GM19455 (cell line): ENCODE results near the gene ABHD5.

Experiments
- ATAC-seq: cut with Tn5 transposase; IDR thresholded peaks from one replicate; pipeline ENCODE4 v1.9.1; 2021; ENCODE audit not compliant: unreplicated experiment

The ABHD5 gene

DNA sequence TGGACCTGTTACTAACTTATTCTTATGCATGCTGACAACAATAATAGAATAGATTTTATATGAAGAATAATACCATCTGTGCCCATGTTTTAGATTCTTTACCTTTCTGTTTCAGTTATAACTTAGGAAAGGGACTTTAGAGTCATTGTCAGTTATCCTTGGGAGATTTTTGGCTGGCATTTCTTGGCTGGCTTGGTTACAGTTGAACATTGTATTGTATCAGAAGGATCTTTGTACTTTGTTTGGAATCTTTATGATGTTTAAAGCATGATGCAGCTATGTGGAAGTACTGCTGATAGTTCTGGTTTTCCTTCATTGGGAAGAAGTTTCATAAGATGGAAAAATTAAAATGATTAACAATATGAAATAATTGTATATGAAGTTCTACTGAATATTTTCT, 19.9 kb downstream of the ABHD5 start:
- no peak for ATAC-seq

DNA sequence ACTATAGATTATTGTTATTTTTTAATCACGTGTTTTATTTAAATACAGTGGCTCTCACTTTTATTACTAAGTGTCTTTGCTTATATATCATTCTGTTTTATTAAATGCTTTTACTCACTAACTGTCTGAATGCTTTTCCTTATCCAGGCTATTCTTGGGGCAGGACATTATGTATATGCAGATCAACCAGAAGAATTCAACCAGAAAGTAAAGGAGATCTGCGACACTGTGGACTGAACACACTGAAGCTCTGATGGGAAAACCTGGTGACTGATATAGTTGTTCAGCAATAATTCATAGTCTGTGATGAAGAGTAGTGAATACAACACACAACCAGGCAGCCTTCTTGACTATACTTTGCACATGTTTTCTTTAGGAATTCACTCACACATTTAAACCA, 27.6 kb downstream of the ABHD5 start:
- no peak for ATAC-seq

DNA sequence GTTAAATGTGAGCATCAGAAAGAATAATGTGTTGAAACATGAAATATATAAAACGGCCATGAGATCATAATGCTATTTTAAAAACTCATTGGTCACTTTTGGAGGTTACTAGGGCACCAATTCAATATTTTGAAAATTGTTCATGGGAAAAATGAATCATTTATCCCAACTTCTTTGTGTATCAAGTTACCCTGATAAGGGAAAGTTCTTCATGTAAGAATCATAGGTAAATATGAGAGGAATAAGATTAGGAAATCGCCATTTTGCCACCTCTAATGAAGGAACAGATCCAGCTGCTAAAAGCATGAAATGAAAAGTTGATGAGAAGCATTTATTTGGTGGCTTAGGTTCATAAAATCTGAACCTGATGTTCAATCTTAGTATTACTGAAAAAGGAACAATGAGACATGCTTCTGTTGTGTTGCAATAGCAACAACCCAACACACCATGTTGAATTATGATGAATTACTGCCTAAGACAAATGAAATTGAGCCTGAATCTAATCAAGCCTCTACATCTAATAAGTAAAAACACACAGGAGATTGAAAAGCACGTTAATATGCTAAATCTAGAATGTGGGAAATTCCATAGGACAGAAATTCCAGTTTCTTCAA, 32.5 kb downstream of the ABHD5 start:
- no peak for ATAC-seq

DNA sequence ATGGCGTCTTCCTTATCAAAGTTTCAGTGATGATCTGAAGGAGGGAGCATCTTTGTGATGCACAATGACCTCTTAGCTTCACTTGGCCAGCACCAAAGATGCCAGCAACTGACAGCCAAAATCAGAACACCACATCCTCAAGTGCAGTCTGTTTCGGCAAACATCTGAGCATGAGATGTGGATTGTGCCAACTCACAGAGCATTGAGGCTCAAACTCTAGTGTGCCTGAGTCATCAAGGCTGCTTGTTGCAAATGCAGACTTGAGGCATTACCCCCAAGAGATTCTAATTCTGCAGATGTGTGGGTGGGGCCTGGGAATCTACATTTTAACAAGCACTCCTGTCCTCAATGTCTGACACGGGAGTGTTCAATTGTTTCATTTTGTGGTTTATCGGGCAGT, 35.8 kb downstream of the ABHD5 start:
- no peak for ATAC-seq

DNA sequence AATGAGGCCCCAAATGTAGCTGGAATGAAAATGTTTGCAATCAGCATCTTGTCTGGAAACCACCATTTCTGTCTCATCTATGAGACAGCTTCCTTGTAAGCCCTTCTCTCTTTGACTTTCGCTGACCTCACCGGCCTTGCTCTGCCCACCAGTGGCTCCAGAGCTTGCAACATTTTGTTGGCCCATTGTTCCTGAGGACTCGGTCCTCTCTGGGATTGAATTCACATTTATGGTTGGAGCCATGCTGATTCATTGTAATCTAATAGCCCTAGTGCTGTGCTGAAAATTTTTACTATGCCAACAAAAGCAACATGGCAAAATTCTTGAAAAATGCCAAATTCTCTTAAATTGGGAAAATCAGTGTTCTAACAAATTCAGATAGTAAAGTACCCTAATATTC, 37.2 kb downstream of the ABHD5 start:
- ATAC-seq = no peak

DNA sequence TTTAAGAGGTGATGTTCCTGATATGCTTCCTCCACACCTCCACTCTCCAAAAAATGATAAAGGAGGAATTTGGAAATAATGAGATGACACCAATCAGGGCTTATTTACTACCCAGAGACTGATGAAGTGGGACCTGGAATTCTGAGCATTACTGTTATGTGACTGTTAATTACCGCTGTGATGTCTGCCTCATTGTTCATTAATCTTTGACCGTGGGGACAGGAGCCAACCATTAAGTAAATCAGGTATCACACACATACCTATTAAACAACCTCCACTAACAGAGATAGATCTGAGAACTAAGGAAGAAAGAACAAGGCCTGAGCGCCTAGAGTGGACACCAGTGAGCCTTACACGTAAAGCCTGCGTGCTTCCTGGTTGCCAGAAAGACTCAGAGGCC, 37.7 kb downstream of the ABHD5 start:
- no peak for ATAC-seq

DNA sequence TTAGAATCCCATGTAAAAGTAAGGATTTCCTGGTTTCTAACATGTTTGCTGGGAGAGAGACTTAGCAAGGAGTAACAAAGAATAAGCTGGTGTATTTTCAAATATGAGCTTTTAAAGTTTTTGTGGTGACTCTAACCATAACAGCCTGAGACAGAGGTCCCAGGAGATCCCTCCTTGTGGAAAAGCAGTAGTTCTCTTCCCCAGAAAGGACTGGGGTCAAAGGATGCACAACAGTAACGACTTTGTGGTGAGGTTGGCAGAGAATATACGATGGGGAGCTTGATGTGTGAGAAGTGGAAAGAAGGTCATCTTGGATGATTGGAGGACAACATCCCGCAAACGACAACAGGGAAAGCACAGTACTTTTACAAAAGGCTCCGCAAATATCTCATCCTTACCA, 38.2 kb downstream of the ABHD5 start:
- no peak for ATAC-seq

DNA sequence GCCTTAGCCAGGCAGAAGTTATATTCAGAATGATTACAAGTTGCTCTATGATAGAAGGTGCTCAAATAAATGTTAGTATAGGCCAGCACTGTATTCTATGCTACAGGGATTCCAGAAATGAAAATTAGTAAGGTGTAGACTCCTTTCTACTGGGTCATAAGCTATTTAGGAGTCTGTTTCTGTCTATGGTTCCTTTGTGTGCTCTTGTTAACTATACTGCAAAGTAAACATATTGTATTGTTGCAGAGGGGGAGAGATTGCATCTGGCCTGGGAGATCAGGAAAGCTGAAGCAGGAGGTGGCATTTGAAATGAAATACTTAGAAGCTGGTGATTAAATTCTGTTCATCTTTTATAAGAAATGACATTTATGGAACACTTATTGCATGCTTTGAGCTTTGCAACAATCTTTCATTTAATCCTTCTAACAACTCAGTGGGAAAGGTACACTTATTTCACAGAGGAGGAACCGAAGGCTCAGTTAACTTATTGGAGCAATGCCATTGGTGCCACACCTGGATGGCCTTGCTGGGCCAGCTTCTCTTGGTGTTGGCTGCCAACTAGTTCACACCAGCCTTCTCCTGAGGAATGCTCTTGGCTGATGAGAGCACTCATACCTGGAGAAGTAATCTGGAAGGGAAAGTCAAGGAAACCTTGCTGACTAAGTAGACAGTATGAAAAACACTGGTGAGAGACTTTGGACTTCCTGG, 39.1 kb downstream of the ABHD5 start:
- ATAC-seq = no peak

DNA sequence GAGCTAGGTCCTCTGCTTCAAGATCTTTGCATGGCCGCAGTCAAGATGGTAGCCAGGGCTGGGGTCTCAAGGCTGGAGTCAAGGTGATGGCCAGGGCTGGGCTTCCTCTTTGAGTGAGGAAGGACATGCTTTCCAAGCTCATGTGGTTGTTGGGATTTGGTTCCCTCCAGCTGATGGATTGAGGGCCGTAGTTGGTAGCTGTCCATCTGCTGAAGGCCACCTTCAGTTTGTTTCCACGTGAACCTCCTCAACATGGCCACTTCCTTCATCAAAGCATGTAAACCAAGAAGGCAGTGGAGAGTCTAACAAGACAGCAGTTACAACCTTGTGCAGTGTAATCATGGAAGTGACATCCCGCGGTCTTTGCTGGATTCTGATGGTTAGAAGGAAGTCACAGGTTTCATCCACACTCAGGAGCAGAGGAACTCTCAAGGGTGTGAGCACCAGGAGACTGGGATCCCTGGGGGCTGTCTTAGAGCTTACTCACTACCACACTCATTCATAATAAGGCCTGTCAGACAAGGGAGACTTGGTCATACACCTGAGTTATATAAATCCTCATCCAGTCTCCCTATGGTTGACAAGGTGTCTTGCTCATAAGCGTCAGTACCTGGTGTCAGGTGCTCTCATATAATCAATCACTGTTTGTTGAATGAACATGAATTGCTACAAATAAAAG, 42.1 kb downstream of the ABHD5 start:
- ATAC-seq = no peak

DNA sequence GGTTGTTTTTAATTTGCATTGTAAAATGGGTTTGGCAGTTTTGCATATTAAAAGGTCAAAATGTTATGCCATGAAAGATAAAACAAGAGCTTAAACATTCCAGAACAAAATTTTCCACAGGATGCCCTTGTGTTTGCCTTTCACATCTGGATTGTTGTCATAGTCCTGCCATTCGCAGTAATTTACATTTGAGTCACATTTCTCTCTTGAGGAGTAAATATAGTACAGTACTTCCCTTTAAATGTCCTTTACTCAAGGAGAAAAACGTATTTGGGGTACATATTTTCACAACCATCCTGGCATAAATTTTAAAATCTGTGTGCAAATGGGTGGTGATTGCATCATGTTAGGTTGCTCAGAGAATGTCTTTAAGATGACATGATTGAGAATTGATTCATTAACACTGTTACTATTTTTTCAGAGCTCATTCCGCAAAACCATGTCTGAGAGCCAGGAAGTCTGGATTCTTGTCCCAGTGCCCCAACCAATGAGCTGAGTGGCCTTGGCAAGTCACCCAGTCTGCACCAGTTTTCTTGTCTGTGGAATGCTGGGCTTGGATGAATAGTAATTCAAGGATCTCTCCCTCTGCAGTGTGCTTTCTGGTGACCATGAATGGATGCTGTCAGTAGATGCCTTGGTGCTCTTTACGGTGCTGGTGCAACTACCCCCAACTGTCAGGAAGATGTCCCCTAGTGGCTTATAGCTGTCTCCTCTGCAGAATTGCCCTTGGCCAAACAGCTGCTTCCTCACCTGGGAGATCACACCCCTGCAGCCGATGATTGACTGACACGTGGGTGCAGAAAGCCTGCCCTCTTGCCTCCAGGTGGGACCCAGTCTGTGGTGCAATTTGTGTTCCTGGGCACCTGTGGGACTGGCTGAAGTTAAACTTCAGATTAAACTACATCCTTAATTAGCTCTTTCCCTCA, 43.0 kb downstream of the ABHD5 start:
- no peak for ATAC-seq

DNA sequence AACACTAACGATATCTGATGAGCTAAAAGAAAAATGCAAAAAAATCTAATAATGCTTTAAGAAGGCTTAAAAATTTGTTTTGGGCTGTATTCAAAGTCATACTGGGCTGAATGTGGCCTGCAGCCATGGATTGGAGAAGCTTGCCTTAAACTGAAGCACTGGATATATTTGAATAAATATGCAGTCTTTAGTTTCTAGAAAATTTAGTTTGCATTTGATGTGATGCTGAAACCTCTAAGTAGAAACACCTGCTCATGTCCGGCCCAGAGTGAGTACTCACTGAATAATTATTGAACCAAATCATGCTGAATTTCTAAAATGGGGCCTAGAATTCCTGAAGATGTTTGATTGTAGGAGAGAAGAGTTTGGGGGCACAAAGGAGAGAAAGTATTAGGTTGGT, 43.9 kb downstream of the ABHD5 start:
- ATAC-seq = no peak

DNA sequence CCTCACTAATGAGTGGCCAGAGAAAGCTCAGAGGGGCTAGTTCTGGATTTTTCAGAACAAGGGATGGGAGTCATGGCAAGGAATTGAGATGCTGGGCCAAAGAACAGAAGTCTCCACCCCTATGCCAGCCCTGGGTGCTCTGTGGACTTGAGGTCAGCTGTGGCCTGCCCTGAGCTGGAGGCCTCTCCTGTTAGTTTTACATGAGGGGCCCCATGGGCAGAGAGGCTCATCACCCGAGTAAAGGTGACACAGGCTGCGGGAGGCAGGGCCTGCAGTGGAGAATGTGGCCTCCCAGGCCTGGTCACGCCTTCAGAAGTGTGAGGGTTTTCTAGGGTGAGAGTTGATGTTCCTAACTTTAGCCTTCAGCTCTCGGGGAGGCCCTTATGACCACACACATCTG, 44.9 kb downstream of the ABHD5 start:
- ATAC-seq = no peak

DNA sequence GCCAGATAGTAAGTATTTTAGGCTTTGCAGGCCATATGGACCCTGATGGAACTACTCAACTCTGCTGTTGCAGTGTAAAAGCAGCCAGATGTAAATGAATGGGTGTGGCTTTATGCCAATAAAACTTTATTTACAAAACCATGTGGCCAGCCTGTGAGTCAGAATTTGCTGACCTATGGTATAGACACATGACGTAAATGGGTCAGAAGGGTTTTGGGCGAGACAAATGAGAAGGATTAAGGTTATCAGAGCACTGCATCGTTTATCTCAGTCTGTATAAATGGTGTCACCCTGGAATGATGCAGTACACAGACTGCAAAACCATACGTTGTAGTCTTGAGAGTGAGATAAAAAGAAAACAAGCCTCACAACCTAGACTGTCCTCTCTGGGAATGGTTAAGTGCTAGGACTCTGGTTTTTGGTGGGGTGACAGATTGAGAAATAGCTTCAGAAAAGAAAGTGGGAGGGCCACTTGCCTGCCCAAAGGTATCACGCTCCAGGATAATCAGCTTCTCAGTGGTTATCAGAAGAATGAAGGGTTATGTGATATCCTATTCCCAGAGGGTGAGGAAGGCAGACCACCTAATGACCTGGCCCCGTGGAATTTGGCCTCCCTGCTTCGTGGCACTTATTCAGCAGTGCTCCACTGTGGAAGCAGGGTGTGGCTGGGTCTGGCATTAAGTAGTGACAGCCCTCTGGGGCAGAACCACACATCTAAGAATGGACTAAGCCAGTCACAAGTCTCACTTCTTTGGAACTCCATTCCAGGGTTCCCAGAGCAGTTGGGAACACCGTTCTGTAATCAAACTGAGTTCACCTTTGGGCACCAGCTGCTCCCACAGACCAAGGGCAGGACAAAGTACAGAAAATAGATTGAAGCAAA, 46.1 kb downstream of the ABHD5 start:
- no peak for ATAC-seq

DNA sequence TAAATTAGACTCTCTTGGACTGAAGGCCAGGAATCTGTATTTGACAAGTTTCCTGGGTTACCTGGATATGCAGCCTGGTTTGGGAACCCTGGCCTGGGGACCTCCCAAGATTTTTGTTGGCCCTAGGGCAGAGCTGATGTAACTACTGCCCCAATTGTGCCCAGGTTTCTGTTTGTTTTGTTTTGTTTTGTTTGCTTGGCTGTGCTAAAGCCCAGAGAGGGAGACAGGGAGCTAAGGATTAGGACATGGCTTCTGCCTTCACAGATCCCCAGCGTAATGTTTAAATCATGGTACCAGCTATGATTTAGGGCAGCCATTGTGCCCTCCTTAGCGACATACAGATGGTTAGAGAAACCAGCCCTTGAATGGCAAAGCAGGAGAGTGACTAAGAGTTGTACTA, 47.6 kb downstream of the ABHD5 start:
- no peak for ATAC-seq

DNA sequence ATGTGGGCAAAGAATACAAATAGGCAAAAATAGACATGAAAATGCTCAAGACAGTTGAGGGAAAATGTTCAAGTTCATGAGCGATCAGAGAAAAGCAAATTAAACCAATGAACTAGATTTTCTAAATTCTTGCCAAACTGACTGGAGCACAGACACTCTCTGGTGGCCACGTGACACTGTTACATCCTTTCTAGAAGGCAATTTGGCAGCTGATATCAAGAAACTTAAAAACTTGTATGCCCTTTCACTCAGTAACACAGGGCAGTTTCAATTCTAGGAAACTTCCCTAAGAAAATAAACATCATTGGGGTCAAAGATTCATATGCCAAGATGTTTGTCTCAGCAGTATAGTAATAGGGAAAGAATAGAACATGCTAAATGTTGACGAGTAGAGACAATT, 52.2 kb downstream of the ABHD5 start:
- no peak for ATAC-seq

DNA sequence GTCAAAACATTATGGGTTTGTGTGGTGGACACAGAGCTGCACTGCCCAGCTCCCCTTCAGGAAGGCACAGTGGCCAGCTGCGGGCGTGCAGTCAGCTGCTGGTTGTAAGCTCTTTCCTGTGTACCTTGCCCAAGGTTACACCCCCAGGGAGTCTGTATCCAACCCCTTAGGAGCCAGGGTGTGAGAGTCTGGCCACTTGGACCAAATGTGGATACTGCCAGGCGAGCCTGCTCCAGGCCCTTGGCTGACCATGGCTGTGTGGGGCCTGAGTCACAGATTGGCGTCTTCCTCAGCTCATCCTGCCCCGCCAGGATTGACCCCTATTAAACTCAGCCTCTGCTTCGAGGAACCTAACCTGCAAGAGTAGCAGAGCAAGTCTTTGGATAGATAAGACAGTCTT, 56.9 kb downstream of the ABHD5 start:
- no peak for ATAC-seq

DNA sequence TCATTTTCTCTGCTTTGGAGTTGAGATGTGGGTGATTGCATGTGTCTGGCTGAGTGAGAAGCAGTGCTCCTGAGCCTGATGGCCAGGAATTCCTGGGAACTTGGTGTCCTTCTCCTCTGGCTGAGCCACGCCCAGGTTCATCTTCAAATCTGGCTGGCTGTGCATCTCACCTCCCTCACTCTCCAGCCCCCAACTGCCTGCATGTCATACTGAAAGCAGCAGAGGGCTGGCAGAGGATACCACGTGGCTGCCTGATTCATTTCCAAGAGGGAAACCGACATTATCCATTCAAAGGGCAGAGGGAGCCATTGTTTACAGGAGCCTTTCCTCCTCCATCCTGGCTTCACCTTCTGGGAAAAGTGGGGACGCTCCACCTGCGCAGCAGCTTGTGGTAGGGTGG, 57.4 kb downstream of the ABHD5 start:
- no peak for ATAC-seq

DNA sequence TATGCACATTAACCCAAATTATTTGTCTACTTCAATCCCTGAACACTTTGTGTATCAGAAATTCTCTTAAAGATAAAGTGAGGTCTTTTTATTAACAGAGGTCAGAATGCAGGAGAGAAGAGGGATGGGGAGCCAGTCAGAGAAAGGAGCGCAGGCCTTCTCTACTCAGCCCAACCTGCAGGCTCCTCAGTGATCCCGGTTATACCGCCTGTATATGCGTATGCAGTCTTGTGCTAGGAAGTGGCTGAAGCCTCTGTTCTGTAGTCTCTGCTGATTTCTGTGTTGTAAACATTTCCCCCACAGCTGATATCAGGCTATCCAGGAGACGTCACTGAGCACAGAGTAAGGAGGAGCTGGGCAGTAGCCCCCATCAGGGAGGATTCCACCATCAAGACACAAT, 57.9 kb downstream of the ABHD5 start:
- no peak for ATAC-seq

DNA sequence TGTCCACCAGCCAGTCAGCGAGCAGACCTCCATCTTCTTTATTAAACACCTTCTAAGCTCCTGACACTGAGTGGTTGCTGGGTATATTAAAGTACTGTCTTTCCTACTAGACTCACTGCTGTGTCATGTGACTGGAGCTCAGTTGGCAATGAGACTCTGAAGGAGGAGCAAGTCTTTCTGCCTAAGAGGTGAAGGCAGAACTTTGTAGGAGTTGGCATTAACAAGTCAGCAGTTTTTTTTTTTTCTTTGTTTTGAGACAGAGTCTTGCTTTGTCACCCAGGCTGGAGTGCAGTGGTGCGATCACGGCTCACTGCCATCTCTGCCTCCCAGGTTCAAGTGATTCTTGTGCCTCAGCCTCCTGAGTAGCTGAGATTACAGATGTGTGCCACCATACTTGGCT, 62.2 kb downstream of the ABHD5 start:
- no peak for ATAC-seq
